Large intestine (tissue), 3 donors: Measurements from ENCODE around the gene DNAJC17. TPM values are rescaled to one million over a fixed set of nuclear protein-coding genes. Genes with fewer than 3 reads are reported as not detected.

Experiments
- DNase-seq, 2 donors: peaks; one replicate each; pipeline versions ENCODE4 v3.0.0 to v3.0.0-alpha.2; 2013
- H3K27ac ChIP-seq: one replicate; pipeline ENCODE4 v1.5.1; 2013; ENCODE audit warnings: low read length
- H3K27me3 ChIP-seq: 2 replicates; pipeline ENCODE4 v1.6.1; 2013; ENCODE audit warnings: low read length; ENCODE audit not compliant: control insufficient read depth, insufficient read depth
- H3K36me3 ChIP-seq: 2 replicates; pipeline ENCODE4 v1.6.1; 2013; ENCODE audit warnings: low read length; ENCODE audit not compliant: control insufficient read depth, insufficient read depth
- H3K4me1 ChIP-seq: one replicate; pipeline ENCODE4 v1.6.1; 2013; ENCODE audit warnings: low read length; ENCODE audit not compliant: control insufficient read depth, insufficient read depth
- H3K4me3 ChIP-seq: one replicate; pipeline ENCODE4 v1.5.1; 2013; ENCODE audit warnings: low read length
- H3K9me3 ChIP-seq: one replicate; pipeline ENCODE4 v1.6.1; 2013; ENCODE audit warnings: mild to moderate bottlenecking, low read depth, low read length, moderate library complexity; ENCODE audit not compliant: control insufficient read depth
- WGBS: methylation state at CpG from one replicate; pipeline ENCODE4 v1.1.5; 2013; ENCODE audit warnings: low lambda C conversion rate; ENCODE audit not compliant: insufficient coverage; 5-methylcytosine and 5-hydroxymethylcytosine counted together
- polyA plus RNA-seq: library from polyadenylated mRNA; unstranded; fragments of 120-200 nt; gene quantifications from one replicate; pipeline ENCODE4 v1.2.1, GENCODE V29; 2013

DNAJC17 gene
- polyA plus RNA-seq, 1 donor: 40.9 TPM

GRCh38 chr15:40793216-40793989 lies 13.9 kb downstream of the DNAJC17 start:
- Histone ChIP-seq H3K4me1 (peaks cover 5% of the 10 kb centered on the region), H3K27ac (peak overlapping the region; percentile 65), H3K27me3 (no peaks in the 10 kb centered on the region), H3K36me3 (peaks cover 9% of the 10 kb centered on the region), H3K9me3 (no peaks in the 10 kb centered on the region), H3K4me3 (no peak overlapping the region)
- DNase-seq: peak; percentile 80 to 91
- WGBS: 67% methylated on average over 1 of the region's 9 CpGs

- no peak overlapping the region for H3K4me3 ChIP-seq
- peaks cover 13% of the 10 kb centered on the region for H3K4me1 ChIP-seq
- no peaks in the 10 kb centered on the region for H3K9me3 ChIP-seq
- DNase-seq: no peak
- H3K27ac ChIP-seq: no peak overlapping the region
- H3K36me3 ChIP-seq: peaks cover 9% of the 10 kb centered on the region
- WGBS: no CpG with 5 or more reads among the region's 3 CpGs
- H3K27me3 ChIP-seq: no peaks in the 10 kb centered on the region
Measured at GRCh38 chr15:40792394-40792793, 14.9 kb downstream of the DNAJC17 start.

- Histone ChIP-seq H3K27ac (no peak overlapping the region), H3K36me3 (peaks cover 9% of the 10 kb centered on the region), H3K4me3 (no peak overlapping the region), H3K4me1 (peaks cover 21% of the 10 kb centered on the region), H3K27me3 (no peaks in the 10 kb centered on the region), H3K9me3 (no peaks in the 10 kb centered on the region)
- 94% methylated on average over 2 of the region's 3 CpGs for WGBS
- DNase-seq: no peak
Measured at GRCh38 chr15:40790718-40791117, 16.6 kb downstream of the DNAJC17 start.

DNA sequence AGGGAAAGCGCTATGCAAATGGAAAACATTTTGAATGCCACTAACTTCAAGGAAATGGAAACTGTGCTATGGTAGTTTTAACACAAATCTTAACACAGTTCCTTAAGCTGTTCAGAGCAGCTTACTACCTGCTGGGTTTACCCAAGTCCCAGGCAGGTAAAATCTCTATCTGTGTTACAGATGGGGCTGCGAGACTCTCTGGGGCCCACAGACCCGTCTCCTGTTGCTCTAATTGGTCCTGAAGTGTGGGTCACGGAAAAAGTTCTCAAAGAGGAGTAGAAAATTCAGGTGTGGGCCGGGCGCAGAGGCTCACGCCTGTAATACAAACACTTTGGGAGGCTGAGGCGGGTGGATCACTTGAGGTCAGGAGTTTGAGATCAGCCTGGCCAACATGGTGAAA lies 17.3 kb downstream of the DNAJC17 start:
- H3K27me3 ChIP-seq: no peaks in the 10 kb centered on the region
- no peak for DNase-seq
- H3K4me1 ChIP-seq: peaks cover 21% of the 10 kb centered on the region
- no CpG with 5 or more reads among the region's 8 CpGs for WGBS
- peaks cover 9% of the 10 kb centered on the region for H3K36me3 ChIP-seq
- no peak overlapping the region for H3K27ac ChIP-seq
- H3K4me3 ChIP-seq: no peak overlapping the region
- no peaks in the 10 kb centered on the region for H3K9me3 ChIP-seq

DNA sequence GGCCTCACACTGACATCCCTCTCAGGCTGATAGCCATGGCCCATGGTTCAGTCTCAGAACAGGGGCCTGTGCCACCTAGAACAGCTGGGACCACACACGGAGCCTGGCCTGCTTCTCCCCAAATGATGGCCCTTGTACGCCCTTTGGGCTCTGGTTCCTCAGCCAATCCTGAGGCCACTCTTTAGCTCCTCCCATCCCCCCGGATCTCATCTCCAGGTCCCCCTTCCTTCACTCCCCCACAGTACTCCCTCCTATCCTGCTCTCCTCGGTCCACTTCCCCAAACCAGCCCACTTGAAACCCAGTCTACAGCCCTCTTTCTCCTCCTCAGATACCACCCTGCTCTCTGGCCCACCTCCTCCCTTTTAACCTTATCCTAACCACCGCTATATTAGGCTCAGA lies 18.2 kb downstream of the DNAJC17 start:
- peaks cover 21% of the 10 kb centered on the region for H3K4me1 ChIP-seq
- no peak overlapping the region for H3K4me3 ChIP-seq
- H3K9me3 ChIP-seq: no peaks in the 10 kb centered on the region
- H3K27ac ChIP-seq: no peak overlapping the region
- no peaks in the 10 kb centered on the region for H3K27me3 ChIP-seq
- 68% methylated on average over 3 of the region's 5 CpGs for WGBS
- DNase-seq: no peak
- peaks cover 11% of the 10 kb centered on the region for H3K36me3 ChIP-seq

GRCh38 chr15:40787991-40788390 lies 19.3 kb downstream of the DNAJC17 start:
- Histone ChIP-seq H3K36me3 (peaks cover 11% of the 10 kb centered on the region), H3K27ac (peak overlapping the region; percentile 31), H3K9me3 (no peaks in the 10 kb centered on the region), H3K27me3 (no peaks in the 10 kb centered on the region), H3K4me1 (peaks cover 16% of the 10 kb centered on the region), H3K4me3 (no peak overlapping the region)
- DNase-seq: no peak
- no CpG with 5 or more reads among the region's 6 CpGs for WGBS

DNA sequence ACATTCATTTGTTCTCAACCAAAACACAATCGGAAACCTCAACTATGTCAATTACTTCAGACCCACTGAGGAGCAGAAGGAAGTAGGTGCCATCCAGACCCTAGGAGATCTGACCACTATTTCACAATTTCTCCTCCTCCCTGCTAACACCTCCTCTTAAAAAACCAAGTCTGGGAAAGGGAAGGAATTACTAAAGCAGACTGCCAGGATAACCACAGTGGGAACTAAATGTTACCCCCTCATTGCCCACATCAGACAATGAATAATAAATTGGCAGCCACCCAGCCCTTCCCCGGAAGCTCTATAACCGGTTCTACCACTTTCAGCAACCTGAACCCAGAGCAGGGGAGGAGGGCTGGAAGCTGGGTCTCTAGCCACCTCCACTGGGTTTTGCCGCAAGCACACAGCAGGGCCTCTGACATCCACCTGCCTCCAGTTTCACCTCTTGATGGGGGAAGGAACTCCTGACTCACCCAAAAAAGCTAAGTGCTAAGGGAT lies 19.9 kb downstream of the DNAJC17 start:
- Histone ChIP-seq H3K36me3 (peaks cover 8% of the 10 kb centered on the region), H3K27me3 (no peaks in the 10 kb centered on the region), H3K4me1 (peaks cover 16% of the 10 kb centered on the region), H3K27ac (peak overlapping the region; percentile 31), H3K4me3 (no peak overlapping the region), H3K9me3 (no peaks in the 10 kb centered on the region)
- WGBS: no CpG with 5 or more reads among the region's 4 CpGs
- DNase-seq: peak; percentile 67 to 85

GRCh38 chr15:40785814-40786213 lies 21.5 kb downstream of the DNAJC17 start:
- H3K4me1 ChIP-seq: peaks cover 16% of the 10 kb centered on the region
- no peak overlapping the region for H3K4me3 ChIP-seq
- H3K9me3 ChIP-seq: no peaks in the 10 kb centered on the region
- whole genome bisulfite sequencing: no CpG with 5 or more reads among the region's 2 CpGs
- DNase-seq: no peak
- H3K27ac ChIP-seq: no peak overlapping the region
- H3K27me3 ChIP-seq: no peaks in the 10 kb centered on the region
- peaks cover 2% of the 10 kb centered on the region for H3K36me3 ChIP-seq

DNA sequence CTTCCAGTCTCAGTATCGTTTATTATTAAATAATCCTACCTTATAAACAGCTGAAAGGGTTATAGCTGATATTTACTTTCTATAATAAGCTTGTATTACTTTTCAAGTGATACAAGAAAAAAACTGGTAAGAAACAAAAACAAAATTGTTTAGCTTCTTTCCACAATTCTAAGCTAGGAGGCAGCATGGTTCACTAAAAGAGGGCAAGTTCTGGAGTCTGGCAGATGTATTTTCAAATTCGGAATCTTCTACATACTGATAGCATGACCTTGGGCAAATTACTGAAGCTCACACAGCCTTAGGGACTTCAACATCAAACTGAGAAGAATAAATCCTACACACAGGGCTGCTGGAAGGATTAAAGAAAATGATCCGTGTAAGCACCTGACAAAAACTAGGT lies 22.1 kb downstream of the DNAJC17 start:
- Histone ChIP-seq H3K27me3 (no peaks in the 10 kb centered on the region), H3K4me1 (peaks cover 16% of the 10 kb centered on the region), H3K4me3 (no peak overlapping the region), H3K27ac (no peak overlapping the region), H3K36me3 (peaks cover 2% of the 10 kb centered on the region), H3K9me3 (no peaks in the 10 kb centered on the region)
- WGBS: 90% methylated on average over 2 of the region's 3 CpGs
- no peak for DNase-seq

DNA sequence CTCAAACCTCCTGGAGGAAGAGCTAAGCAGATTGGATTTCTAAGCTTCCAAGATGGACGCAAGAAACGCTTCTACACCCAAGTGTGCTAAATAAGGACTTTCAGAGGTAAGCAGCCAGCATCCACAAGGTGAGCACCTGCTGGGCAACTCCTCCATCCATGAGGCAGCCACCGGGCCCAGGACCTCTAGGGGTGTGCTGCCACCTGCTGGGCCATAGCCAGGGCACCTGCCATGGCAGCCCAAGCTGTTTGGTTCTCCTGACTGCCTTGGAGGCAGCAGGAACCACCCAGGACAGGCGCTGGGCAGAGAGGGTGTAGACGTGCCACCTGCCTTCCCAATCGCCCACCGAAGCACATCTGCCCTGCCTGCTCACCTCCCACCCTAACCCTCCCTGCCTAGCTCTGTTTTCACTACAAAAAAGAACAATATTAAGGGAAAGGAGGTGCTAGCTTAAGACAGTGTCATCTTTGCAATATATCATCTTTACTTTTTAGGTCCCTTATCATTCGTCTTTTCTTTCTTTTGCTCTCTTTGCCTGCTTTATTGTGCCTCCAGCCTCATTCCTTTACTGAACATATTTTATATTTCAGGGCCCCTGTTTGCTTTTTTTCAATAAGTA lies 24.6 kb downstream of the DNAJC17 start:
- peak; percentile 69 to 71 for DNase-seq
- no peaks in the 10 kb centered on the region for H3K9me3 ChIP-seq
- H3K4me1 ChIP-seq: peaks cover 12% of the 10 kb centered on the region
- no peak overlapping the region for H3K27ac ChIP-seq
- no peak overlapping the region for H3K4me3 ChIP-seq
- H3K27me3 ChIP-seq: no peaks in the 10 kb centered on the region
- 71% methylated on average over 1 of the region's 8 CpGs for WGBS
- peaks cover 20% of the 10 kb centered on the region for H3K36me3 ChIP-seq
